Amygdala (tissue), 56 donors: Measurements from ENCODE around the gene KAT2B.

Source experiments
- DNase-seq, 56 donors: peaks; one replicate each; lab custom pipeline; 2025; lab: John Stamatoyannopoulos, UW

Gene KAT2B

DNA sequence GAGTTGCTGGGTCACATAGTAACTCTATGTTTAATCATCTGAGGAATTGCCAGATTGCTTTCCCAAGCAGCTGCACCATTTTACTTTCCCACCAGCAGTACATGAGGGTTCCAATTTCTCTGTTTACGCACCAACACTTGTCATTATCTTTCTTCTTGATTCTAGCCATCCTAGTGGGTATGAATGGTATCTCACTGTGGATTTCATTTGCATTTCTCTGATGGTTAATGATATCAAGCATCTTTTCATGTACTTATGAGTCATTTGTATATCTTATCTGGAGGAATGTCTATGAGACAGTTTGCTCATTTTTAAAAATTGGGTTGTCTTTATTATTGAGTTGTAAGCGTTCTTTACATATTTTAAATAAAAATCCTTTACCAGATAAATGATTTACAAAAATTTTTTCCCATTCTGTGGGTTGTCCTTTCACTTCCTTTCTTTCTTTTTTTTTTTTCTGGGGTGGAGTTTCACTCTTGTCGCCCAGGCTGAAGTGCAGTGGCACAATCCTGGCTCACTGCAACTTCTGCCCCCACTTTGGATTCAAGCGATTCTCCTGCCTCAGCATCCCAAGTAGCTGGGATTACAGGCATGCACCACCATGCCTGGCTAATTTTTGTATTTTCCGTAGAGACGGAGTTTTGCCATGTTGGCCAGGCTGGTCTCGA lies 154.7 kb downstream of the KAT2B start:
- no peak for DNase-seq

DNA sequence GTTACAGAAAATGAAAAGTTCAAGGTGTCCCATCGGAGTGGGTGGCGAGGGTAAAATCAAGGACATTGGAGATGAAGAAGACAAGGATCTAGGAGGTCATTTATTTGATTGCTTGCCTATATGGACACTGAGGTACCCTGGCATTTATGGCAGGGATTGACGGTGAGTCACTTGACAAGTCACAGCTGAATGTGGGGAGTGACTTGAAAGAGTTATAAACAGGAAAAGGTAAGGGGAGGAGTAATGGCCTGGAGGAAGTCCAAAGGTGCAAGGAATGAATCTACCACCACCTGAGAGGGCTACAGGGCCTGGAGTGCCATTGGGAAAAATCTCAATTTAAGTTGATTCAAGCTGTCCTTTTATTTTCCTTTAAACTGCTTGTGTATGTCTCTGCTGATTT lies 157.5 kb downstream of the KAT2B start:
- no peak for DNase-seq

DNA sequence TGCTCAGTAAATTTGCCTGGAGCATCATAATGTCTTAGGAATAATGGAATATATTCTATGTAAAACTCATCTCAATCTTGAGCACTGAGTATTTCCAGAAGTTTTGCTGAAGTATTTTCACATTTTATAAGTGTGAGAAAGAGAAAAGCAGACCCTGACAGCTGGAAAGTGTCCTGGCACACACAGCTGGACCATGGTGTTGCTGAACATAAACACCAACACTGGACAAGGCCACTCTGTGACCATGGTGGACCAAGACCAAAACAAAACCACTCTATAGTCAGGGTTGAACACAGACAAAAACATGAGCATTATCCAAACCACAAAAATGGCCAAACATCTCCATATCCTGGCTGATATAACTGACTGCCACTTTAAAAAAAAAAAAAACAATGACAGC lies 160.9 kb downstream of the KAT2B start:
- DNase-seq, result no peak
